Measurements from ENCODE around the gene MZF1.

The MZF1 gene

DNA sequence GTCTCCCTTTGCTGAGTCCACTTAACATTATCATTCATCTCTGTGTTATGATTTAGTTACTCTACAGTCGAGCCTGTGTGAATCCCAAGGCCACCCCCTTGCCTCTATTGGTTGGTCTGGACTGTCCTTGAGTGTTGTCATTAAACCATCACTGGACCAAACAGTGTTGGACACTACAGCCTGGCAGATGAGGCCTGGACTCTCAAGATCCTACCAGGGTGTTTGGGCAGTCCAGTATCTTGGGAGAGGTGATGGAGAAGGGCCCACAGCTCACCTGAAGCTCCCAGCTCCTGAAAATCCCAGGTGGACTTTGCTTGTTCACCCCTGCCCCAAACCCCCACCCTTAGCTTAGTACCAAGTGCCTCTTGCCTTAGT lies 22.0 kb downstream of the MZF1 start:
- Histone ChIP-seq H3K27me3 (replicated peaks in 2 of 5; ENCODE audit: control insufficient read depth in 4 of 5, insufficient read depth in 5 of 5, low read length in 4 of 5) (no peaks in the 10 kb centered on the region), H3K9me3 (ENCODE audit: control extremely low read depth in 1 of 5, control insufficient read depth in 4 of 5, insufficient read depth in 2 of 5, low read depth in 1 of 5, low read length in 4 of 5) (no peaks in the 10 kb centered on the region), H3K4me3 (ENCODE audit: control insufficient read depth in 1 of 7, extremely low read depth in 1 of 7, insufficient read depth in 4 of 7, low read depth in 2 of 7, low read length in 6 of 7) (no peak overlapping the region), H3K36me3 (ENCODE audit: control insufficient read depth in 4 of 4, insufficient read depth in 4 of 4, low read length in 3 of 4) (peaks cover 20 to 75% (median 65%) of the 10 kb centered on the region in 4 experiments), H3K4me1 (ENCODE audit: control extremely low read depth in 1 of 4, control insufficient read depth in 4 of 4, insufficient read depth in 4 of 4, low read length in 3 of 4) (peaks cover 7 to 35% (median 32%) of the 10 kb centered on the region in 4 experiments), H3K27ac (ENCODE audit: insufficient read depth in 1 of 2, low read depth in 1 of 2, low read length in 2 of 2, poor library complexity in 1 of 2, severe bottlenecking in 2 of 2) (no peak overlapping the region)
- WGBS (ENCODE audit: insufficient coverage) = 80% methylated on average over 1 of the region's 1 CpG
- DNase-seq = no peak
- POLR2A ChIA-PET = no interaction called here
- CTCF ChIA-PET = interaction anchor here (0.8 to 3.3 kb wide), 2 partner anchors 29 to 32 kb away, joined by 3 to 14 read pairs; partner anchors contain the start of gene ZBTB45

DNA sequence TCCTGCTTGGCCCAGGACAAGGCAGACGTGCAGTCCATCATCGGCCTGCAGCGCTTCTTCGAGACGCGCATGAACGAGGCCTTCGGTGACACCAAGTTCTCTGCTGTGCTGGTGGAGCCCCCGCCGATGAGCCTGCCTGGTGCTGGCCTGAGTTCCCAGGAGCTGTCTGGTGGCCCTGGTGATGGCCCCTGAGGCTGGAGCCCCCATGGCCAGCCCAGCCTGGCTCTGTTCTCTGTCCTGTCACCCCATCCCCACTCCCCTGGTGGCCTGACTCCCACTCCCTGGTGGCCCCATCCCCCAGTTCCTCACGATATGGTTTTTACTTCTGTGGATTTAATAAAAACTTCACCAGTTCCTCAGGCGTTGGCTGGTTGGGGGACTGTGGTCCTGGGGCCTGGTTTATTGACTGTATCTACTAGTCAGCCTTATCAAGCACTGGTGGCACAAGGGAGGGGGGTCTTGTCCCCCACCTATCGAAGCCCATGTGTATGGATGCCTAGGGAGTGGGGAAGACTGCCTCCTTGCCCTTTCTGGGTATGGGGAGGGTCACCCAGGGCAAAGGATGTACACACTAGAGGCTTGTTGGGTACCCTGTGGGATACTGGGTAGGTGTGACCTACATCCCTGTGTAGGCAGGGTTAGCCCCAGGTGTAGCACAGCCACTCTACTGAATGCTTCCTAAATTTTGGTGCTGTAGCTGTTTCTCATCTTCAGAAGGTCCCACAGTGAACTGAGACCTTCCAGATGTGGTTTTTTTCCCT lies 22.6 kb downstream of the MZF1 start:
- no peak overlapping the region for H3K27ac ChIP-seq (ENCODE audit: insufficient read depth in 1 of 2, low read depth in 1 of 2, low read length in 2 of 2, poor library complexity in 1 of 2, severe bottlenecking in 2 of 2)
- no peak overlapping the region for H3K4me3 ChIP-seq (ENCODE audit: control insufficient read depth in 1 of 7, extremely low read depth in 1 of 7, insufficient read depth in 4 of 7, low read depth in 2 of 7, low read length in 6 of 7)
- no peak for DNase-seq
- peaks cover 13 to 36% (median 34%) of the 10 kb centered on the region in 4 experiments for H3K4me1 ChIP-seq (ENCODE audit: control extremely low read depth in 1 of 4, control insufficient read depth in 4 of 4, insufficient read depth in 4 of 4, low read length in 3 of 4)
- CTCF ChIA-PET = interaction anchor here (3.3 kb wide), 1 partner anchor 31 kb away, joined by 14 read pairs; the partner anchor contains the start of gene ZBTB45
- peaks cover 20 to 78% (median 68%) of the 10 kb centered on the region in 4 experiments for H3K36me3 ChIP-seq (ENCODE audit: control insufficient read depth in 4 of 4, insufficient read depth in 4 of 4, low read length in 3 of 4)
- POLR2A ChIA-PET = no interaction called here
- H3K9me3 ChIP-seq (ENCODE audit: control extremely low read depth in 1 of 5, control insufficient read depth in 4 of 5, insufficient read depth in 2 of 5, low read depth in 1 of 5, low read length in 4 of 5) = no peaks in the 10 kb centered on the region
- no peaks in the 10 kb centered on the region for H3K27me3 ChIP-seq (replicated peaks in 2 of 5; ENCODE audit: control insufficient read depth in 4 of 5, insufficient read depth in 5 of 5, low read length in 4 of 5)
- WGBS (ENCODE audit: insufficient coverage) = 97% methylated on average over 12 of the region's 13 CpGs

DNA sequence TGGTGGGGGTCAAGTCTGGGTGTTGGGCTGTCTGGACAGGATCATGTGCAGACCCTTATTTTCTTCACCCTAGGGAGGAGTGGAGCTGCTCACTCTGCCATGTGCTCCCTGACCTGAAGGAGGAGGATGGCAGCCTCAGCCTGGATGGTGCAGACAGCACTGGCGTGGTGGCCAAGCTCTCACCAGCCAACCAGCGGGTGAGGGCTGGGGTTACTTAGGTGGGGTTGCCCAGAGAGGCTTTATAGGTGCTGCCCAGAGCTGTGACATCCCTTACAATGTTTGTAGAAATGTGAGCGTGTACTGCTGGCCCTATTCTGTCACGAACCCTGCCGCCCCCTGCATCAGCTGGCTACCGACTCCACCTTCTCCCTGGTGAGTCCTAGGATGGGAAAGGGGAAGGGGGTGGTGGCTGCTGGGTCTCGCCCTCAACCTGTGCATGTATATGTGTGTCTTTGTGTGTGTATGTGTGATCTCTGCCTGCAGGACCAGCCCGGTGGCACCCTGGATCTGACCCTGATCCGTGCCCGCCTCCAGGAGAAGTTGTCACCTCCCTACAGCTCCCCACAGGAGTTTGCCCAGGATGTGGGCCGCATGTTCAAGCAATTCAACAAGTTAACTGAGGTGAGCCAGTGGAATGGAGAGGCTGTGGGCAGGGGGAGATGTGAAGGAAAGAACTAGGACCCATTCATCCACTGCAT lies 23.3 kb downstream of the MZF1 start:
- no peak for DNase-seq
- H3K36me3 ChIP-seq (ENCODE audit: control insufficient read depth in 4 of 4, insufficient read depth in 4 of 4, low read length in 3 of 4) = peaks cover 20 to 77% (median 69%) of the 10 kb centered on the region in 4 experiments
- peaks cover 16 to 36% (median 33%) of the 10 kb centered on the region in 4 experiments for H3K4me1 ChIP-seq (ENCODE audit: control extremely low read depth in 1 of 4, control insufficient read depth in 4 of 4, insufficient read depth in 4 of 4, low read length in 3 of 4)
- H3K27ac ChIP-seq (ENCODE audit: insufficient read depth in 1 of 2, low read depth in 1 of 2, low read length in 2 of 2, poor library complexity in 1 of 2, severe bottlenecking in 2 of 2) = no peak overlapping the region
- H3K4me3 ChIP-seq (ENCODE audit: control insufficient read depth in 1 of 7, extremely low read depth in 1 of 7, insufficient read depth in 4 of 7, low read depth in 2 of 7, low read length in 6 of 7) = no peak overlapping the region
- ChIA-PET POLR2A (no interaction called here), CTCF (interaction anchor here (2.0 to 3.3 kb wide), 2 partner anchors 30 to 36 kb away, joined by 5 to 14 read pairs; partner anchors contain the start of gene ZBTB45)
- H3K9me3 ChIP-seq (ENCODE audit: control extremely low read depth in 1 of 5, control insufficient read depth in 4 of 5, insufficient read depth in 2 of 5, low read depth in 1 of 5, low read length in 4 of 5) = no peaks in the 10 kb centered on the region
- 100% methylated on average over 8 of the region's 11 CpGs for WGBS (ENCODE audit: insufficient coverage)
- H3K27me3 ChIP-seq (replicated peaks in 2 of 5; ENCODE audit: control insufficient read depth in 4 of 5, insufficient read depth in 5 of 5, low read length in 4 of 5) = no peaks in the 10 kb centered on the region

DNA sequence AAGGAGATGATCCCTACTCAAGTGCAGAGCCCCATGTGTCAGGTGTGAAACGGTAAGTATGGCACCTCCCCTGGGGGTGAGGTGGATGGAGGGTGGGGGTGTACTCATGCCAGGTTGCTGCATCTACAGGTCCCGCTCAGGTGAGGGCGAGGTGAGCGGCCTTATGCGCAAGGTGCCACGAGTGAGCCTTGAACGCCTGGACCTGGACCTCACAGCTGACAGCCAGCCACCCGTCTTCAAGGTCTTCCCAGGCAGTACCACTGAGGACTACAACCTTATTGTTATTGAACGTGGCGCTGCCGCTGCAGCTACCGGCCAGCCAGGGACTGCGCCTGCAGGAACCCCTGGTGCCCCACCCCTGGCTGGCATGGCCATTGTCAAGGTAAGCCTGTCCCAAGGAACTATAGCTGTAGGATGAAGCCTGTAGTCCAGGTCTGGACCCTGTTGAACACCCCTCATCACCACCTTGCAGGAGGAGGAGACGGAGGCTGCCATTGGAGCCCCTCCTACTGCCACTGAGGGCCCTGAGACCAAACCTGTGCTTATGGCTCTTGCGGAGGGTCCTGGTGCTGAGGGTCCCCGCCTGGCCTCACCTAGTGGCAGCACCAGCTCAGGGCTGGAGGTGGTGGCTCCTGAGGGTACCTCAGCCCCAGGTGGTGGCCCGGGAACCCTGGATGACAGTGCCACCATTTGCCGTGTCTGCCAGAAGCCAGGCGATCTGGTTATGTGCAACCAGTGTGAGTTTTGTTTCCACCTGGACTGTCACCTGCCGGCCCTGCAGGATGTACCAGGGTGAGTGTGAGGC lies 24.1 kb downstream of the MZF1 start:
- Histone ChIP-seq H3K27me3 (replicated peaks in 2 of 5; ENCODE audit: control insufficient read depth in 4 of 5, insufficient read depth in 5 of 5, low read length in 4 of 5) (no peaks in the 10 kb centered on the region), H3K36me3 (ENCODE audit: control insufficient read depth in 4 of 4, insufficient read depth in 4 of 4, low read length in 3 of 4) (peaks cover 20 to 77% (median 69%) of the 10 kb centered on the region in 4 experiments), H3K4me1 (ENCODE audit: control extremely low read depth in 1 of 4, control insufficient read depth in 4 of 4, insufficient read depth in 4 of 4, low read length in 3 of 4) (peaks cover 16 to 29% (median 25%) of the 10 kb centered on the region in 4 experiments), H3K27ac (ENCODE audit: insufficient read depth in 1 of 2, low read depth in 1 of 2, low read length in 2 of 2, poor library complexity in 1 of 2, severe bottlenecking in 2 of 2) (no peak overlapping the region), H3K9me3 (ENCODE audit: control extremely low read depth in 1 of 5, control insufficient read depth in 4 of 5, insufficient read depth in 2 of 5, low read depth in 1 of 5, low read length in 4 of 5) (no peaks in the 10 kb centered on the region), H3K4me3 (ENCODE audit: control insufficient read depth in 1 of 7, extremely low read depth in 1 of 7, insufficient read depth in 4 of 7, low read depth in 2 of 7, low read length in 6 of 7) (no peak overlapping the region)
- ChIA-PET POLR2A (no interaction called here), CTCF (interaction anchor here (2.0 to 3.3 kb wide), 2 partner anchors 30 to 35 kb away, joined by 5 to 14 read pairs; partner anchors contain the start of gene ZBTB45)
- 97% methylated on average over 20 of the region's 20 CpGs for WGBS (ENCODE audit: insufficient coverage)
- no peak for DNase-seq

DNA sequence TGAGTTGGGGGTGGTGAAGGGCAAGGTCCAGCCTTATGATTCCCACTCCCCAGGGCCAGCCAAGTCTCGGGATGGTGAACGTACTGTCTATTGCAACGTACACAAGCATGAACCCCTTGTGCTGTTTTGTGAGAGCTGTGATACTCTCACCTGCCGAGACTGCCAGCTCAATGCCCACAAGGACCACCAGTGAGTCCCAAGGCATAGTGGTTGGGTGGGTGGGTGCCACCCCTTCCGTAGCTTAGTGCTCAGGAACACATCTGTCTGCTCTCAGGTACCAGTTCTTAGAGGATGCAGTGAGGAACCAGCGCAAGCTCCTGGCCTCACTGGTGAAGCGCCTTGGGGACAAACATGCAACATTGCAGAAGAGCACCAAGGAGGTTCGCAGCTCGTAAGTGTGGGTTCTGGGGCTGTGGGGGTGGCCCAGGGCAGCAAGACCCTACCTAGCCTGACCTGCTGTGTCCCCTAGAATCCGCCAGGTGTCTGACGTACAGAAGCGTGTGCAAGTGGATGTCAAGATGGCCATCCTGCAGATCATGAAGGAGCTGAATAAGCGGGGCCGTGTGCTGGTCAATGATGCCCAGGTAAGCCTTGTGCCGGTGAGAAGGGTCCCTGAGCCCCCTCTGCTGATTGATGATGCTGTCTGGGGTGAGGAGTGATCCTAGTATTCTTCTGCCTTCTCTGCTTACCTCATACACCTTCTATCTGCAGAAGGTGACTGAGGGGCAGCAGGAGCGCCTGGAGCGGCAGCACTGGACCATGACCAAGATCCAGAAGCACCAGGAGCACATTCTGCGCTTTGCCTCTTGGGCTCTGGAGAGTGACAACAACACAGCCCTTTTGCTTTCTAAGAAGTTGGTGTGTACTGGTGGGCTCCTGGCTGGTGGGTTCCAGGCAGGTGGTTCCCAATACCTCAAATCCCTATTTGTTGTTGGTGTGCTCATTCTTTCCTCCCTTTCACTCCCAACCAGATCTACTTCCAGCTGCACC lies 25.5 kb downstream of the MZF1 start:
- DNase-seq = no peak
- Histone ChIP-seq H3K4me3 (ENCODE audit: control insufficient read depth in 1 of 7, extremely low read depth in 1 of 7, insufficient read depth in 4 of 7, low read depth in 2 of 7, low read length in 6 of 7) (no peak overlapping the region), H3K27me3 (replicated peaks in 2 of 5; ENCODE audit: control insufficient read depth in 4 of 5, insufficient read depth in 5 of 5, low read length in 4 of 5) (no peaks in the 10 kb centered on the region), H3K9me3 (ENCODE audit: control extremely low read depth in 1 of 5, control insufficient read depth in 4 of 5, insufficient read depth in 2 of 5, low read depth in 1 of 5, low read length in 4 of 5) (no peaks in the 10 kb centered on the region), H3K36me3 (ENCODE audit: control insufficient read depth in 4 of 4, insufficient read depth in 4 of 4, low read length in 3 of 4) (peaks cover 17 to 74% (median 65%) of the 10 kb centered on the region in 4 experiments), H3K4me1 (ENCODE audit: control extremely low read depth in 1 of 4, control insufficient read depth in 4 of 4, insufficient read depth in 4 of 4, low read length in 3 of 4) (peaks cover 13 to 26% (median 24%) of the 10 kb centered on the region in 4 experiments), H3K27ac (ENCODE audit: insufficient read depth in 1 of 2, low read depth in 1 of 2, low read length in 2 of 2, poor library complexity in 1 of 2, severe bottlenecking in 2 of 2) (no peak overlapping the region)
- ChIA-PET CTCF (interaction anchor here (0.9 to 3.1 kb wide), 4 partner anchors 14 to 33 kb away, joined by 3 to 19 read pairs (median 4); partner anchors contain the start of gene ZBTB45), POLR2A (no interaction called here)
- WGBS (ENCODE audit: insufficient coverage) = 97% methylated on average over 17 of the region's 18 CpGs

DNA sequence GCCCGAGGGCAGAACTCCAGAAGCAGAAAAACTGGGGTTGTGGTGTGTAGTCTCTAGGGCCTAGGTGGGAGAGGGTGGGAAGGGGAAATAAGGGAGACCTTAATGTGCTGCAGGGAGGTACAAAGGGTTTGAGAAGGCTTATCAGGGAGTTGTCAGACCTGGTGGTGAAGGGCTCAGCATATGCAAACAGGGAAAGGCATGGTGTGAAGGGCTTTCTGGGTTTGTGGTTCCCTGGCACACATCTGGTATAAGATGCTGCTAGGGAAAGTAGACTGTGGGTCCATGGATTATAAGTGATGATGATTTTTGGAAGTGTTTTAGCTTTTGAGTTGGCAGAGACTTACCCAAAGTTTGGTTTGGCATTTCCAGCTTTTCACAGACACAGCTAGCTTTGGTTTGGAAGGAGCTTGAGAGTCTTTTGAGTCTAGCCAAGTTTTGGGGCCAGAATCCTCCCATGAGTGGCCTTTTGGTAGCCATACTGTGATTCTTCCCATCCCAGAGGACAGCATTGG lies 27.1 kb downstream of the MZF1 start:
- WGBS (ENCODE audit: insufficient coverage) = 22% methylated on average over 1 of the region's 1 CpG
- H3K9me3 ChIP-seq (ENCODE audit: control extremely low read depth in 1 of 5, control insufficient read depth in 4 of 5, insufficient read depth in 2 of 5, low read depth in 1 of 5, low read length in 4 of 5) = no peaks in the 10 kb centered on the region

More for the DNA sequence above, 27.1 kb downstream of the MZF1 start:
- Histone ChIP-seq H3K27ac (ENCODE audit: insufficient read depth in 1 of 2, low read depth in 1 of 2, low read length in 2 of 2, poor library complexity in 1 of 2, severe bottlenecking in 2 of 2) (peak overlapping the region; percentile 66 to 91), H3K36me3 (ENCODE audit: control insufficient read depth in 4 of 4, insufficient read depth in 4 of 4, low read length in 3 of 4) (peaks cover 17 to 59% (median 50%) of the 10 kb centered on the region in 4 experiments), H3K4me1 (ENCODE audit: control extremely low read depth in 1 of 4, control insufficient read depth in 4 of 4, insufficient read depth in 4 of 4, low read length in 3 of 4) (peaks cover 13 to 26% (median 24%) of the 10 kb centered on the region in 4 experiments), H3K4me3 (ENCODE audit: control insufficient read depth in 1 of 7, extremely low read depth in 1 of 7, insufficient read depth in 4 of 7, low read depth in 2 of 7, low read length in 6 of 7) (peak overlapping the region; percentile 88 to 99 (median 92)), H3K27me3 (replicated peaks in 2 of 5; ENCODE audit: control insufficient read depth in 4 of 5, insufficient read depth in 5 of 5, low read length in 4 of 5) (no peaks in the 10 kb centered on the region)
- no peak for DNase-seq
- POLR2A ChIA-PET = no interaction called here
- CTCF ChIA-PET = interaction anchor here (3.1 to 4.0 kb wide), 2 partner anchors 8 to 26 kb away, joined by 14 to 19 read pairs; partner anchors contain the start of genes CHMP2A and ZBTB45

Data from common myeloid progenitor, CD34-positive (primary cell).